ENCODE results near the gene NSUN5.
"Not testable (repeated sequence)": the region's sequence is repeated elsewhere in the genome, so short reads cannot be mapped to it uniquely, and the experiment has no call there.

Gene NSUN5

GRCh38 chr7:73266719-73267368 is 41.8 kb downstream of the NSUN5 start:
- not testable (repeated sequence) for DNase-seq

DNA sequence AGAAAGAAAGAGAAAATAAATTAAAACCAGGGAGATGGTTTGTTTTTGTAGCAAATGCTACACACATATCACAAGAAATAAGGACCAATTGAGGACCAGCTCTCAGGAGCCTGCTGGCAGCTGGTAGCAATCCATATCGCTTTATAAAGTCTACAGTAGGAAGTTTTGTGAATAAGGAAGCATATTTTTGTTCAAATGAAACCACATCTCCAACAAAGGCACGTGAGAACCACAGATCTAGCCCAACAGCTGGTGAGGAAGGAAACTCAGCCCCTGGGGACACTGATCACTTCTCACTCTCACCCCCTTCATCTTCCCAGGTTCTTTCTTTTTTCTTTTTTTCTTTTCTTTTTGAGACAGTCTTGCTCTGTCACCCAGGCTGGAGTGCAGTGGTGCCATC is 46.2 kb downstream of the NSUN5 start:
- not testable (repeated sequence) for DNase-seq

All from NCI-H226 (cell line).